ENCODE measurements around the gene NEURL1B.
"Not testable (repeated sequence)": the region's sequence is repeated elsewhere in the genome, so short reads cannot be mapped to it uniquely, and the experiment has no call there.

The NEURL1B gene

DNA sequence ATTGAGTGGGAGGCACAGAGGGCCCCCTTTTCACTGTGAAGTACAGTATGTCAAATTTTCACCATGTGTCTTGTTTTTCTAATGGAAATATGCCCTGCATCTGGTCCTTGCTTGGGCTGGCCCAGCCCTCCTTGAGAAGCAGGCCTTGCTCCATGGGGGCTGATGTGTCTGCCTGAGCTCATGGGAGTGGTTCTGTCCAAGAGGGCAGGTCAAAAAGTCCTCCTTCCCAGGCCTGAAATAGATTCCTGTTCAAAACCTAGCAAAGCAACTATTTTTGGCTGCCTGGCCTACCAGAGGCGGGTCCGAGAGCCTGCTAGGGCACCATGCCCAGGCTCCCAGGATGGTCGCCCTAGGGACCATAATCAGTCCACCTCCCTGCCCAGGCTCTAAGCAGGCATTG is 40.5 kb upstream of the NEURL1B start:
- TF ChIP-seq CTCF (IDR thresholded peaks at IDR 0.05; ENCODE audit: insufficient read depth, missing control alignments) = no peak
- DNase-seq (ENCODE audit: insufficient read length, low spot score) (no peak), FAIRE-seq (no peak)

- DNase-seq (ENCODE audit: insufficient read length, low spot score); FAIRE-seq: not testable (repeated sequence)
These were observed 39.5 kb upstream of the NEURL1B start for GRCh38 chr5:172601576-172601975.

DNA sequence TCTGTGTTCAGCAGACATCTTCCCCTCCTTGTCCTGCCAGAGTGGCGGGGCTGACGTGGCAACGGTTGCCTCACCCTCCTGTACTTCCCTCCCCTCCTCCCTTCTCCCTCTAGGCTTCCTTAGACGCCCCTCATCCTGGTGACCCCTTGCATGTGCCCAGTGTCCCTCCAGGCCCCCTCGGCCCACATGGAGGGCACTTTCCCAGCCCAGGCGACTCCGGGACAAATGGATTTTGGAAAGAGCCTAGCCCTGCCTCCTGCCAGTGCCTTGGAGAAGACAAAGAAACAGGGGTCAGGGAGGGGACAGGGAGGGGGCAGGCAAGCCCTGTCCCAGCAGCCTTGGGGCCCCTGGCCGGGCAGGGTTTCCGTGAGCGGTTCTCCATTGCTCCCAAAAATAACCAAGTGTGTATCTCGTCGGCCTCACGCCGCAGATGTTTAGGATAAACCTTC is 38.3 kb upstream of the NEURL1B start:
- no peak for DNase-seq (ENCODE audit: insufficient read length, low spot score)
- FAIRE-seq = no peak
- no peak for TF ChIP-seq CTCF (IDR thresholded peaks at IDR 0.05; ENCODE audit: insufficient read depth, missing control alignments)

DNA sequence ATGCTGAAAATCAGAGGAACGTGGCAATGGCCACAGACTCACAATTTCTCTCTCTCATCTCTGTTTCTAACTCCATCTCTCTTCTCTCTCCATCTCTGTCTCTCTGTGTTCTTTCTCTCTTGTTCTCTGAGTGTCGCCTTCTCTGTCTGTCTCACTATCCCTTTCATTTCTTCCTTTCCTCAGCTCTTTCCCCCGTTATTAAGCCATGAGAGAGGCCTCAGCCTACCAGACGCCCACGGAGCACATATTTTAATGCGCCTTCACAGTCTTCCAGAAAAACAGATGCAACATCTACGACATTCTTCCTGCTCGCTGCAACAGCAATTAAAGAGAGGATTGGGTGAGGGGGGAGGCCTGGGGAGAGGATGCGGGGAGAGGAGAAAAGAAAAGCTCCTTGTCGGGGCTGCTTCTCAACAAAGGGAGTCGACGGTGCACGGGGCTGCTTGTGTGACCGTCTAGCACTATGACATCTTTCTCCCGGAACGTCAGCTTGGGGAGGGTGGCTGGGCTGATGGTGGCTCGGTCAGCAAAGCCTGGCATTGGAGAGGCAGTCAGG is 37.7 kb upstream of the NEURL1B start:
- no peak for DNase-seq (ENCODE audit: insufficient read length, low spot score)
- no peak for TF ChIP-seq CTCF (IDR thresholded peaks at IDR 0.05; ENCODE audit: insufficient read depth, missing control alignments)
- no peak for FAIRE-seq

DNA sequence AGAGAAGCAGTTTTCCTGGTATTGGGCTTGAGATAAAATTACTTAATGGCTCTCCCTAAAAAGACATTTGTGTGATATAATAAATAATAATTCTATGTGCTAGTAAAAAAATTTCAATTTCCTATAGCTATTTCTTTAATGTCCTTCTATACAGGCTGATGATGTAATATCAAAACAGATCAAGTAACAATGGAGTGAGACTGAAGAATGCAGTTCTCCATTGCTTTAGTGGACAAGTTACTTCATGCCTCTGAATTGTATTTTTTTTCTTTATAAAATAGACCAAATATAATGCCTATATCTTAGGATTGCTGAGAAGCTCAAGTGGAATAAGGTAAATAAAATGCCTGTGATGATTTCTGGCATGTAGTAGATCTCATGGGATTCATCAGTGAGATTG is 35.6 kb upstream of the NEURL1B start:
- DNase-seq (ENCODE audit: insufficient read length, low spot score) = no peak
- no peak for FAIRE-seq
- no peak for TF ChIP-seq CTCF (IDR thresholded peaks at IDR 0.05; ENCODE audit: insufficient read depth, missing control alignments)

- DNase-seq (ENCODE audit: insufficient read length, low spot score) (no peak), FAIRE-seq (no peak)
- no peak for TF ChIP-seq CTCF (IDR thresholded peaks at IDR 0.05; ENCODE audit: insufficient read depth, missing control alignments)
These were observed 34.8 kb upstream of the NEURL1B start for GRCh38 chr5:172606156-172606785.

DNA sequence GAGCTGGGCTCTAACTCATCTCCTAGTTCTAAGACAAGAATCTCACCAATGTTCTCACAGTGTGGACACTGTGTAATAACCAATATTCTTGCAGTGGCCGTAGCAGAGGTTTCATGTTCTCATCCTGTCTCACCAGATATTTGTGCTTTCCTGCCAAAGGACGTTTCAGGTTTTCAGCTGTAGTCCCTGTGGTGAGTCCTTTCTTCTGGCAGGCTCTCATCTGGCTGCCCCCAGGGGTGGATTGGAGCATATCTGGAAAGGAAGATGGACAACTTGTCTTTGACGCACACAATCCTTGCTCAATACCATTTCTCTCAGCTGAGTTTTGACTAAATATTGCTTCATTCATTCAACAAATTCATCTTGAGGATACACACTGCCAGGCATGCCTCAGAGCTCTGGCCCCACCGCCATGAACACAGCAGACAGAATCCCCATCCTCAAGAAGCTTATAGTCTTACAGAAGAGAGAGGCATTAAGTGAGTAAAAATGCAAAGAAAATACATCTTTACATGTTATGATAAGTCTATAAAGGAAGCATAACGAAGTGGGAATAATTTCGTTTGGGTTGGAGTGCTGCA is 33.8 kb upstream of the NEURL1B start:
- TF ChIP-seq CTCF (IDR thresholded peaks at IDR 0.05; ENCODE audit: insufficient read depth, missing control alignments) = no peak
- FAIRE-seq = no peak
- DNase-seq (ENCODE audit: insufficient read length, low spot score) = no peak

Measured in D721Med (cell line).